ENCODE measurements around the gene C12orf75. TPM values are rescaled to one million over a fixed set of nuclear protein-coding genes. Genes with fewer than 3 reads are reported as not detected.

The C12orf75 gene
- total RNA-seq, 1 experiment from 2014 or later, result 1.3 TPM

- Histone ChIP-seq H3K27ac (no peak overlapping the region), H3K4me2 (no peak overlapping the region), H3K79me2 (ENCODE audit: low read depth) (no peaks in the 10 kb centered on the region), H3K36me3 (ENCODE audit: low read depth) (no peaks in the 10 kb centered on the region), H3K4me1 (replicated peaks; ENCODE audit: insufficient read depth) (0 out of 2 replicates have a peak, but pooled peaks cover 5% of the 10 kb centered on the region), H2AFZ (no peak overlapping the region), H3K9me2 (ENCODE audit: insufficient read depth) (no peaks in the 10 kb centered on the region), H3K4me3 (no peak overlapping the region), H3F3A (ENCODE audit: insufficient read depth, low read depth) (no peaks in the 10 kb centered on the region), H4K20me1 (ENCODE audit: insufficient read depth) (no peaks in the 10 kb centered on the region), H3K27me3 (ENCODE audit: insufficient read depth, low read depth) (no peaks in the 10 kb centered on the region), H3K9me3 (ENCODE audit: insufficient read depth, low read depth) (no peaks in the 10 kb centered on the region)
- no TSS peak for BruUV-seq (replicated peaks)
- intact Hi-C loops (cut with micrococcal nuclease; ENCODE audit: unreplicated experiment), result no loop called here
- CTCF ChIA-PET, result no interaction called here
- DNase-seq, result no peak
- POLR2A ChIA-PET (ENCODE audit: unreplicated experiment), result no interaction called here
- TF ChIP-seq EZH2 (IDR thresholded peaks at IDR 0.05; ENCODE audit: low read depth), result no peak
- no peak for TF ChIP-seq CTCF (conservative IDR thresholded peaks at IDR 0.05)
Measured at GRCh38 chr12:105418821-105419291, 88.4 kb downstream of the C12orf75 start.

- Histone ChIP-seq H3K79me2 (ENCODE audit: low read depth) (no peaks in the 10 kb centered on the region), H3K27me3 (ENCODE audit: insufficient read depth, low read depth) (no peaks in the 10 kb centered on the region), H3K9me3 (ENCODE audit: insufficient read depth, low read depth) (no peaks in the 10 kb centered on the region), H4K20me1 (ENCODE audit: insufficient read depth) (no peaks in the 10 kb centered on the region), H2AFZ (no peak overlapping the region), H3K4me1 (replicated peaks; ENCODE audit: insufficient read depth) (0 out of 2 replicates have a peak, but pooled peaks cover 5% of the 10 kb centered on the region), H3K4me3 (no peak overlapping the region), H3K36me3 (ENCODE audit: low read depth) (no peaks in the 10 kb centered on the region), H3K9me2 (ENCODE audit: insufficient read depth) (no peaks in the 10 kb centered on the region), H3K4me2 (no peak overlapping the region), H3F3A (ENCODE audit: insufficient read depth, low read depth) (no peaks in the 10 kb centered on the region), H3K27ac (no peak overlapping the region)
- POLR2A ChIA-PET (ENCODE audit: unreplicated experiment), result no interaction called here
- no TSS peak for BruUV-seq (replicated peaks)
- no peak for DNase-seq
- intact Hi-C loops (cut with micrococcal nuclease; ENCODE audit: unreplicated experiment), result loop anchor here (1.0 to 5.0 kb wide), 5 partner anchors 288 to 805 kb away; no protein-coding TSS in a partner anchor
- CTCF ChIA-PET, result interaction anchor here (1.0 kb wide), 1 partner anchor 576 kb away, joined by 3 read pairs; no protein-coding TSS in a partner anchor
- TF ChIP-seq CTCF (conservative IDR thresholded peaks at IDR 0.05) (no peak), EZH2 (IDR thresholded peaks at IDR 0.05; ENCODE audit: low read depth) (no peak)
Measured at GRCh38 chr12:105419606-105420005, 89.1 kb downstream of the C12orf75 start.

- no peaks in the 10 kb centered on the region for H3F3A ChIP-seq (ENCODE audit: insufficient read depth, low read depth)
- no peaks in the 10 kb centered on the region for H3K36me3 ChIP-seq (ENCODE audit: low read depth)
- TF ChIP-seq EZH2 (IDR thresholded peaks at IDR 0.05; ENCODE audit: low read depth) (no peak), CTCF (conservative IDR thresholded peaks at IDR 0.05) (no peak)
- no peaks in the 10 kb centered on the region for H3K79me2 ChIP-seq (ENCODE audit: low read depth)
- DNase-seq, result no peak
- ChIA-PET CTCF (interaction anchor here (0.5 to 1.7 kb wide), 8 partner anchors 35 to 803 kb away, joined by 3 to 8 read pairs (median 3); no protein-coding TSS in a partner anchor), POLR2A (ENCODE audit: unreplicated experiment) (no interaction called here)
- H4K20me1 ChIP-seq (ENCODE audit: insufficient read depth), result no peaks in the 10 kb centered on the region
- H3K4me3 ChIP-seq, result no peak overlapping the region
- intact Hi-C loops (cut with micrococcal nuclease; ENCODE audit: unreplicated experiment), result loop anchor here (1.0 to 5.0 kb wide), 5 partner anchors 287 to 804 kb away; no protein-coding TSS in a partner anchor
- H3K9me2 ChIP-seq (ENCODE audit: insufficient read depth), result no peaks in the 10 kb centered on the region
- 0 out of 2 replicates have a peak, but pooled peaks cover 5% of the 10 kb centered on the region for H3K4me1 ChIP-seq (replicated peaks; ENCODE audit: insufficient read depth)
- no peaks in the 10 kb centered on the region for H3K27me3 ChIP-seq (ENCODE audit: insufficient read depth, low read depth)
- BruUV-seq (replicated peaks), result no TSS peak
- H3K4me2 ChIP-seq, result no peak overlapping the region
- no peak overlapping the region for H2AFZ ChIP-seq
- H3K9me3 ChIP-seq (ENCODE audit: insufficient read depth, low read depth), result no peaks in the 10 kb centered on the region
- no peak overlapping the region for H3K27ac ChIP-seq
Measured at GRCh38 chr12:105420046-105420445, 89.6 kb downstream of the C12orf75 start.
